ENCODE data around the gene CENPK. TPM values are rescaled to one million over a fixed set of nuclear protein-coding genes. Genes with fewer than 3 reads are reported as not detected.
"Not testable (repeated sequence)": the region's sequence is repeated elsewhere in the genome, so short reads cannot be mapped to it uniquely, and the experiment has no call there.

Gene CENPK
- total RNA-seq, 2 experiments from 2014 or later, result 14.4 to 16.8 TPM

DNA sequence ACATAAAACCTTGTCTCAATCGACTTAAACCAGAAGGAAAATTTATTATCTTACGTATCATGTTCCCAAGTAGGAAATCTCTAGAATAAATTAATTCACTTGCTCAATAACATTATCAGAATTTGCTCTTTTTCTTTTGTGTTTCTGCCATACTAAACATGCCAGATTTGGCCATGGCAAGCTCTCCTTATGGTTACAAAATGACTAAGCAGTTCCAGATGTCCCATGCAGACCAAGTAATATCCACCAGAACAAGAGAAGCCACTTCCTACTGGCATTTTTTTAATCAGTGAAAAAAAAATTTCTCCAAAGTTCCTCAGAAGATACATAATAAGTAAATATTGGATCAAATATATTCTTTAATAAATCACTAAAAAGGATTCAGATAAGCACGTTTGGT lies 56.0 kb downstream of the CENPK start:
- Mint-ChIP-seq H3K36me3 (ENCODE audit: low read depth) (no peaks in the 10 kb centered on the region), H3K9me3 (no peaks in the 10 kb centered on the region), H3K4me1 (ENCODE audit: low read depth) (no peaks in the 10 kb centered on the region), H3K27me3 (no peaks in the 10 kb centered on the region), H3K27ac (no peak overlapping the region), H3K4me3 (no peak overlapping the region)
- Histone ChIP-seq H3K4me1 (ENCODE audit: insufficient read depth, low read length) (no peaks in the 10 kb centered on the region), H3K27me3 (ENCODE audit: control insufficient read depth in 1 of 2, insufficient read depth in 2 of 2, low read length in 2 of 2) (no peaks in the 10 kb centered on the region), H3K27ac (ENCODE audit: low read depth in 1 of 2, low read length in 2 of 2) (no peak overlapping the region), H3K9me3 (ENCODE audit: control insufficient read depth in 1 of 2, insufficient read depth in 1 of 2, low read length in 2 of 2) (no peaks in the 10 kb centered on the region), H3K4me3 (ENCODE audit: low read length) (no peak overlapping the region), H3K36me3 (ENCODE audit: insufficient read depth, low read length) (no peaks in the 10 kb centered on the region)
- intact Hi-C loops (cut with DNase I, micrococcal nuclease), result no loop called here
- CTCF ChIA-PET, result interaction anchor here (1.0 kb wide), 1 partner anchor 13 kb away, joined by 3 read pairs; no protein-coding TSS in a partner anchor
- POLR2A ChIA-PET, result no interaction called here
- no peak for DNase-seq
- TF ChIP-seq, protein P1, sequence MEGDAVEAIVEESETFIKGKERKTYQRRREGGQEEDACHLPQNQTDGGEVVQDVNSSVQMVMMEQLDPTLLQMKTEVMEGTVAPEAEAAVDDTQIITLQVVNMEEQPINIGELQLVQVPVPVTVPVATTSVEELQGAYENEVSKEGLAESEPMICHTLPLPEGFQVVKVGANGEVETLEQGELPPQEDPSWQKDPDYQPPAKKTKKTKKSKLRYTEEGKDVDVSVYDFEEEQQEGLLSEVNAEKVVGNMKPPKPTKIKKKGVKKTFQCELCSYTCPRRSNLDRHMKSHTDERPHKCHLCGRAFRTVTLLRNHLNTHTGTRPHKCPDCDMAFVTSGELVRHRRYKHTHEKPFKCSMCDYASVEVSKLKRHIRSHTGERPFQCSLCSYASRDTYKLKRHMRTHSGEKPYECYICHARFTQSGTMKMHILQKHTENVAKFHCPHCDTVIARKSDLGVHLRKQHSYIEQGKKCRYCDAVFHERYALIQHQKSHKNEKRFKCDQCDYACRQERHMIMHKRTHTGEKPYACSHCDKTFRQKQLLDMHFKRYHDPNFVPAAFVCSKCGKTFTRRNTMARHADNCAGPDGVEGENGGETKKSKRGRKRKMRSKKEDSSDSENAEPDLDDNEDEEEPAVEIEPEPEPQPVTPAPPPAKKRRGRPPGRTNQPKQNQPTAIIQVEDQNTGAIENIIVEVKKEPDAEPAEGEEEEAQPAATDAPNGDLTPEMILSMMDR (IDR thresholded peaks at IDR 0.05), result no peak
- ATAC-seq (ENCODE audit: poor library complexity), result no peak

DNA sequence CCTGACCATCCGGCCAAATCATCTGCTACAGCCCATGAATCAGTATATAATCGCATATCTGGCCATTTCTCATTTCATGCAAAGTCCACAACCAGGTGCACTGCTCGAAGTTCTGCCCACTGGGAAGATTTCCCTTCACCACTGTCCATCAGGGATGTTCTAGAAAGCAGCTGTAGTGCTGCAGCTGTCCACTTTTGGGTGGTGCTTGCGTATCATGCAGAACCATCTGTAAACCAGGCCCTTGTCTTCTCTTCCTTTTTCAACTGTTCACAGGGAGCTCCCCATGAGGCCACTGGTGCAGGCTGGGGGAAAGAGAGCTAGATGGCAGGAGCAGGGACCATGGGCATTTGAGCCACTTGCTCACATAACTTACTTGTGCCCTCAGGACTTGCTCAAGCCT lies 73.8 kb downstream of the CENPK start:
- Mint-ChIP-seq H3K4me1 (ENCODE audit: low read depth) (no peaks in the 10 kb centered on the region), H3K27ac (no peak overlapping the region), H3K4me3 (no peak overlapping the region), H3K27me3 (no peaks in the 10 kb centered on the region), H3K9me3 (no peaks in the 10 kb centered on the region), H3K36me3 (ENCODE audit: low read depth) (no peaks in the 10 kb centered on the region)
- DNase-seq, result no peak
- H3K4me1 ChIP-seq (ENCODE audit: insufficient read depth, low read length), result no peaks in the 10 kb centered on the region
- no peaks in the 10 kb centered on the region for H3K36me3 ChIP-seq (ENCODE audit: insufficient read depth, low read length)
- no peak for ATAC-seq (ENCODE audit: poor library complexity)
- intact Hi-C loops (cut with DNase I, micrococcal nuclease), result loop anchor here in 1 of 2 experiments (10.0 kb wide), 1 partner anchor 414 kb away; no protein-coding TSS in a partner anchor
- TF ChIP-seq, protein P1 (IDR thresholded peaks at IDR 0.05), result no peak
- H3K4me3 ChIP-seq (ENCODE audit: low read length), result no peak overlapping the region
- CTCF ChIA-PET, result no interaction called here
- POLR2A ChIA-PET, result no interaction called here
- H3K27ac ChIP-seq (ENCODE audit: low read depth in 1 of 2, low read length in 2 of 2), result no peak overlapping the region
- no peaks in the 10 kb centered on the region for H3K9me3 ChIP-seq (ENCODE audit: control insufficient read depth in 1 of 2, insufficient read depth in 1 of 2, low read length in 2 of 2)
- no peaks in the 10 kb centered on the region for H3K27me3 ChIP-seq (ENCODE audit: control insufficient read depth in 1 of 2, insufficient read depth in 2 of 2, low read length in 2 of 2)

DNA sequence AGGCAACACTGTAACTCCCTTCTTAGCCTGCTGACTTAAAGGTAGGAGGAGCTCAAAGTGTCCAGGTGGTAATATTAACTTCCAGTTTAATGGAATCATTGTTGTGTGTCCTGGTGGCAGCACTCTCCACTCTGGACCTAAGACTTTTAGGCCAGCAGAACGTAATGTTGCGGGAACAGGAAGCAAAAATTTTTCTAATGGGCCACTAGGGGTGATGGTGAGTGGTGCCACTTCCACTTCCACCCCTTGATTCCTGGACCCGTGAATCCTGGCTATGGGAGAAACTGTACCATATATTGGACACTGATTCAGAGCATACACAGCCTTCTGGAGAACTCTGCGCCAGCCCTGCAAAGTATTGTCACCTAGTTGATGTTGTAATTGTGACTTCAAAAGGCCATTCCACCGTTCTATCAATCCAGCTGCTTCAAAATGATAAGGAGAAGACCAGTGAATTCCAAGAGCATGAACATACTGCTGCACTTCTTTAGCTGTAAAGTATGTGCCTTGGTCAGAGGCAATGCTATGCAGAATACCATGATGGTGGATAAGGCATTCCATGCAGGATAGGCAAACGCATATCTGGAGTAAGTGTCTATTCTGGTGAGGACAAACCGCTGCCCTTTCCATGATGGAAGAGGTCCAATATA lies 74.8 kb downstream of the CENPK start:
- H3K27ac ChIP-seq (ENCODE audit: low read depth in 1 of 2, low read length in 2 of 2); ATAC-seq (ENCODE audit: poor library complexity); H3K9me3 ChIP-seq (ENCODE audit: control insufficient read depth in 1 of 2, insufficient read depth in 1 of 2, low read length in 2 of 2); H3K4me1 Mint-ChIP-seq (ENCODE audit: low read depth); H3K27ac Mint-ChIP-seq; H3K36me3 ChIP-seq (ENCODE audit: insufficient read depth, low read length); H3K27me3 ChIP-seq (ENCODE audit: control insufficient read depth in 1 of 2, insufficient read depth in 2 of 2, low read length in 2 of 2); DNase-seq; H3K4me3 ChIP-seq (ENCODE audit: low read length); H3K9me3 Mint-ChIP-seq; POLR2A ChIA-PET; H3K4me1 ChIP-seq (ENCODE audit: insufficient read depth, low read length); CTCF ChIA-PET; H3K27me3 Mint-ChIP-seq; H3K4me3 Mint-ChIP-seq; H3K36me3 Mint-ChIP-seq (ENCODE audit: low read depth): not testable (repeated sequence)
- intact Hi-C loops (cut with DNase I, micrococcal nuclease), result loop anchor here in 1 of 2 experiments (10.0 kb wide), 1 partner anchor 413 kb away; no protein-coding TSS in a partner anchor

GRCh38 chr5:65486803-65487202 lies 76.2 kb downstream of the CENPK start:
- not testable (repeated sequence) for H3K36me3 ChIP-seq (ENCODE audit: insufficient read depth, low read length)
- intact Hi-C loops (cut with DNase I, micrococcal nuclease), result loop anchor here in 1 of 2 experiments (2.0 to 10.0 kb wide), 2 partner anchors 412 to 678 kb away; no protein-coding TSS in a partner anchor

More at GRCh38 chr5:65486803-65487202, 76.2 kb downstream of the CENPK start:
- CTCF ChIA-PET; H3K4me3 ChIP-seq (ENCODE audit: low read length); H3K9me3 Mint-ChIP-seq; H3K4me3 Mint-ChIP-seq; H3K4me1 ChIP-seq (ENCODE audit: insufficient read depth, low read length); DNase-seq; ATAC-seq (ENCODE audit: poor library complexity); H3K27me3 Mint-ChIP-seq; H3K9me3 ChIP-seq (ENCODE audit: control insufficient read depth in 1 of 2, insufficient read depth in 1 of 2, low read length in 2 of 2); H3K27ac Mint-ChIP-seq; H3K27ac ChIP-seq (ENCODE audit: low read depth in 1 of 2, low read length in 2 of 2); H3K27me3 ChIP-seq (ENCODE audit: control insufficient read depth in 1 of 2, insufficient read depth in 2 of 2, low read length in 2 of 2): not testable (repeated sequence)
- peaks cover 13% of the 10 kb centered on the region for H3K36me3 Mint-ChIP-seq (ENCODE audit: low read depth)
- H3K4me1 Mint-ChIP-seq (ENCODE audit: low read depth), result peaks cover 14% of the 10 kb centered on the region
- POLR2A ChIA-PET, result interaction anchor here (0.6 kb wide), 2 partner anchors 125 to 382 kb away, joined by 3 read pairs; no protein-coding TSS in a partner anchor
